GM23338 (cell line): ENCODE data around the gene JOSD2. TPM values are rescaled to one million over a fixed set of nuclear protein-coding genes. Genes with fewer than 3 reads are reported as not detected.

Experiments
- ATAC-seq: fragments of 200-7000 bp; cut with Tn5 transposase; 3 replicates; pipeline ENCODE4 v1.9.1; 2020
- DNase-seq: peaks from one replicate; pipeline ENCODE4 v3.0.0-alpha.2; 2015; ENCODE audit warnings: low spot score
- H2AFZ ChIP-seq: fragments of 200-600 bp; sonication (generic); 2 replicates; pipeline ENCODE4 v1.8.0; 2016; ENCODE audit warnings: antibody characterized with exemption, mild to moderate bottlenecking, moderate library complexity
- H3F3A ChIP-seq: fragments of 200-600 bp; sonication (generic); replicated peaks from 2 replicates; pipeline ENCODE4 v1.8.0; 2017; ENCODE audit warnings: antibody characterized with exemption, mixed run types, low read depth
- H3K27ac ChIP-seq: fragments of 200-600 bp; sonication (generic); 2 replicates; pipeline ENCODE4 v1.6.1; 2016; ENCODE audit warnings: low read depth
- H3K27me3 ChIP-seq: fragments of 200-600 bp; sonication (generic); 2 replicates; pipeline ENCODE4 v1.8.0; 2016; ENCODE audit warnings: mild to moderate bottlenecking, mixed run types, moderate library complexity; ENCODE audit not compliant: insufficient read depth
- H3K36me3 ChIP-seq: fragments of 200-600 bp; sonication (generic); 2 replicates; pipeline ENCODE4 v1.8.0; 2016; ENCODE audit warnings: mild to moderate bottlenecking; ENCODE audit not compliant: insufficient read depth
- H3K4me1 ChIP-seq: fragments of 200-600 bp; sonication (generic); 2 replicates; pipeline ENCODE4 v1.8.0; 2016; ENCODE audit warnings: mild to moderate bottlenecking, moderate library complexity; ENCODE audit not compliant: insufficient read depth
- H3K4me2 ChIP-seq: fragments of 200-600 bp; sonication (generic); 2 replicates; pipeline ENCODE4 v1.7.1; 2017; ENCODE audit warnings: mixed run types
- H3K4me3 ChIP-seq: fragments of 200-600 bp; sonication (generic); 2 replicates; pipeline ENCODE4 v1.6.1; 2016; ENCODE audit warnings: mixed run types
- H3K79me2 ChIP-seq: fragments of 200-600 bp; sonication (generic); replicated peaks from 2 replicates; pipeline ENCODE4 v1.8.0; 2017; ENCODE audit warnings: mild to moderate bottlenecking; ENCODE audit not compliant: insufficient read depth
- H3K9me2 ChIP-seq: fragments of 200-600 bp; sonication (generic); 2 replicates; pipeline ENCODE4 v1.8.0; 2017; ENCODE audit not compliant: insufficient read depth
- H4K20me1 ChIP-seq: fragments of 200-600 bp; sonication (generic); replicated peaks from 2 replicates; pipeline ENCODE4 v1.8.0; 2017; ENCODE audit warnings: mild to moderate bottlenecking; ENCODE audit not compliant: insufficient read depth
- H3K27ac Mint-ChIP-seq: 2 replicates; pipeline ENCODE4 v1.8.0; 2020; ENCODE audit warnings: inconsistent platforms, mild to moderate bottlenecking, moderate library complexity, mixed read lengths
- H3K27me3 Mint-ChIP-seq: 3 replicates; pipeline ENCODE4 v1.8.0; 2022; ENCODE audit warnings: low read depth, mild to moderate bottlenecking, moderate library complexity, mixed read lengths, inconsistent platforms; ENCODE audit not compliant: insufficient read depth, poor library complexity
- H3K36me3 Mint-ChIP-seq: 3 replicates; pipeline ENCODE4 v1.8.0; 2021; ENCODE audit warnings: low read depth, mild to moderate bottlenecking, inconsistent platforms, moderate library complexity, mixed read lengths
- H3K4me1 Mint-ChIP-seq: 3 replicates; pipeline ENCODE4 v1.8.0; 2020; ENCODE audit warnings: mild to moderate bottlenecking, inconsistent platforms, mixed read lengths
- H3K4me3 Mint-ChIP-seq: 3 replicates; pipeline ENCODE4 v1.8.0; 2021; ENCODE audit warnings: moderate library complexity, mild to moderate bottlenecking, inconsistent platforms, mixed read lengths
- H3K9me3 Mint-ChIP-seq: 3 replicates; pipeline ENCODE4 v1.8.0; 2020; ENCODE audit warnings: moderate library complexity, mild to moderate bottlenecking, inconsistent platforms, mixed read lengths
- CREB1 ChIP-seq: fragments of 250-450 bp; sonication (Bioruptor Pico); IDR thresholded peaks from 2 replicates; pipeline ENCODE4 v1.5.0; 2020; ENCODE audit warnings: low read depth, mild to moderate bottlenecking, moderate library complexity
- NANOG ChIP-seq: IDR thresholded peaks from 2 replicates; pipeline ENCODE4 v1.6.1; 2016; ENCODE audit warnings: antibody characterized with exemption, borderline replicate concordance
- STAT1 ChIP-seq: IDR thresholded peaks from one replicate; pipeline ENCODE4 v1.6.1; 2016; ENCODE audit warnings: antibody characterized with exemption; ENCODE audit not compliant: unreplicated experiment
- ZNF331 ChIP-seq: fragments of 250-450 bp; sonication (Bioruptor Pico); IDR thresholded peaks from 2 replicates; pipeline ENCODE4 v1.5.0; 2020; ENCODE audit warnings: low read depth, mild to moderate bottlenecking, moderate library complexity
- polyA plus RNA-seq: library from polyadenylated mRNA; unstranded; fragments of >200 nt; fragmentation: Nextera tagmentation; extraction: Ambion mirVana; gene quantifications from 2 replicates; pipeline ENCODE4 v1.2.1, GENCODE V29; 2016
- total RNA-seq: library from RNA; depleted of rRNA; stranded (reverse); fragments of >200 nt; shearing (Covaris generic); gene quantifications from 2 replicates; pipeline ENCODE4 v1.2.3, GENCODE V29; 2014
- TF ChIP-seq, protein P1 (sequence below): IDR thresholded peaks from one replicate; pipeline ENCODE4 v1.6.1; 2018; ENCODE audit warnings: antibody characterized with exemption; ENCODE audit not compliant: unreplicated experiment
- TF ChIP-seq, protein P2 (sequence below), 2 experiments: fragments of 200-600 bp in 1 of 2; sonication (generic) in 1 of 2; conservative IDR thresholded peaks; 2 replicates each; pipeline versions ENCODE4 v1.5.1 to v1.6.1; 2016 to 2017; ENCODE audit warnings: antibody characterized with exemption in 2 of 2, low read depth in 2 of 2, mild to moderate bottlenecking in 2 of 2, moderate library complexity in 1 of 2
- TF ChIP-seq, protein P3 (sequence below): IDR thresholded peaks from 2 replicates; pipeline ENCODE4 v1.6.1; 2016; ENCODE audit warnings: antibody characterized with exemption

Gene JOSD2
- total and polyA plus RNA-seq, 2 experiments from 2014 or later: 3.3 to 5.8 TPM

DNA sequence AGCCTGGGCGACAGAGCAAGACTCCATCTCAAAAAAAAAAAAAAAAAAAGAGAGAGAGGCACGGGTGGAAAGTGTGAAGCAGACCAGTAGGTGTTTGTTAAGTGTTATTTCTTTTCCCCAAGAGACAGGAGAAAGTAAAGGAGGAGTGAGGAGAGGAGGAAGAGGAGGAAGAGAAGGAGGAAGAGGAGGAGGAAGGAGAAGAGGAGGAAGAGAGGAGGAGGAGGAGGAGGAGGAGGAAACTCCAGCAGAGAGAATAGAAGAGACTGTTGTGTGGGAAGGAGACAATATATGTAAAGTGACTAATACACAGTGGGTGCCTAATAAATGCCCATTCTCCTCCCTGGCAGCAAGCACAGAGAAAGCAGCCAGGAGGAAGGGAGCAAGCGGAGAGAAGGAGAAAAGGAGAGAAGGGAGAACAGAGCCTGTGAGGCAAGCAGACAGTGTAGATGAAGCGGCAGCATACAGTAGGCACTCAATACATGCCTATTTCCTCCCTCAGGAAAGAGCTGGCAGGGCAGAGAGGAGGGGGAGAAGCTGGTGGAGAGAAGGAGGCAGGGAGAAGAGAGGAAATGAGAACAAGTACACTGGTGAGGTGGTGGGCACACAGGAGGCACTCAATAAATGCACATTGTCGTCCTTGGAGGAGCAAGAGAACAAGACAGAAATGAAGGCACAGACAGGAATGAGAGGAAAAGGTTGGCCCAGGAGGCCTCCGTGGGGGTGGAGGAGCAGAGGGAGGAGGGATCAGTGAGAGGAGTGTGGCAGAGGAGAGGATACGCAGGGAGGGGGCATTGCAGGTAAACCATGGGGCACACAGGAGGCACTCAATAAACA lies 16.6 kb downstream of the JOSD2 start (continued):
- TF ChIP-seq, protein P1, sequence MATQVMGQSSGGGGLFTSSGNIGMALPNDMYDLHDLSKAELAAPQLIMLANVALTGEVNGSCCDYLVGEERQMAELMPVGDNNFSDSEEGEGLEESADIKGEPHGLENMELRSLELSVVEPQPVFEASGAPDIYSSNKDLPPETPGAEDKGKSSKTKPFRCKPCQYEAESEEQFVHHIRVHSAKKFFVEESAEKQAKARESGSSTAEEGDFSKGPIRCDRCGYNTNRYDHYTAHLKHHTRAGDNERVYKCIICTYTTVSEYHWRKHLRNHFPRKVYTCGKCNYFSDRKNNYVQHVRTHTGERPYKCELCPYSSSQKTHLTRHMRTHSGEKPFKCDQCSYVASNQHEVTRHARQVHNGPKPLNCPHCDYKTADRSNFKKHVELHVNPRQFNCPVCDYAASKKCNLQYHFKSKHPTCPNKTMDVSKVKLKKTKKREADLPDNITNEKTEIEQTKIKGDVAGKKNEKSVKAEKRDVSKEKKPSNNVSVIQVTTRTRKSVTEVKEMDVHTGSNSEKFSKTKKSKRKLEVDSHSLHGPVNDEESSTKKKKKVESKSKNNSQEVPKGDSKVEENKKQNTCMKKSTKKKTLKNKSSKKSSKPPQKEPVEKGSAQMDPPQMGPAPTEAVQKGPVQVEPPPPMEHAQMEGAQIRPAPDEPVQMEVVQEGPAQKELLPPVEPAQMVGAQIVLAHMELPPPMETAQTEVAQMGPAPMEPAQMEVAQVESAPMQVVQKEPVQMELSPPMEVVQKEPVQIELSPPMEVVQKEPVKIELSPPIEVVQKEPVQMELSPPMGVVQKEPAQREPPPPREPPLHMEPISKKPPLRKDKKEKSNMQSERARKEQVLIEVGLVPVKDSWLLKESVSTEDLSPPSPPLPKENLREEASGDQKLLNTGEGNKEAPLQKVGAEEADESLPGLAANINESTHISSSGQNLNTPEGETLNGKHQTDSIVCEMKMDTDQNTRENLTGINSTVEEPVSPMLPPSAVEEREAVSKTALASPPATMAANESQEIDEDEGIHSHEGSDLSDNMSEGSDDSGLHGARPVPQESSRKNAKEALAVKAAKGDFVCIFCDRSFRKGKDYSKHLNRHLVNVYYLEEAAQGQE: no peak
- TF ChIP-seq, protein P2, sequence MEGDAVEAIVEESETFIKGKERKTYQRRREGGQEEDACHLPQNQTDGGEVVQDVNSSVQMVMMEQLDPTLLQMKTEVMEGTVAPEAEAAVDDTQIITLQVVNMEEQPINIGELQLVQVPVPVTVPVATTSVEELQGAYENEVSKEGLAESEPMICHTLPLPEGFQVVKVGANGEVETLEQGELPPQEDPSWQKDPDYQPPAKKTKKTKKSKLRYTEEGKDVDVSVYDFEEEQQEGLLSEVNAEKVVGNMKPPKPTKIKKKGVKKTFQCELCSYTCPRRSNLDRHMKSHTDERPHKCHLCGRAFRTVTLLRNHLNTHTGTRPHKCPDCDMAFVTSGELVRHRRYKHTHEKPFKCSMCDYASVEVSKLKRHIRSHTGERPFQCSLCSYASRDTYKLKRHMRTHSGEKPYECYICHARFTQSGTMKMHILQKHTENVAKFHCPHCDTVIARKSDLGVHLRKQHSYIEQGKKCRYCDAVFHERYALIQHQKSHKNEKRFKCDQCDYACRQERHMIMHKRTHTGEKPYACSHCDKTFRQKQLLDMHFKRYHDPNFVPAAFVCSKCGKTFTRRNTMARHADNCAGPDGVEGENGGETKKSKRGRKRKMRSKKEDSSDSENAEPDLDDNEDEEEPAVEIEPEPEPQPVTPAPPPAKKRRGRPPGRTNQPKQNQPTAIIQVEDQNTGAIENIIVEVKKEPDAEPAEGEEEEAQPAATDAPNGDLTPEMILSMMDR (conservative IDR thresholded peaks at IDR 0.05; ENCODE audit: low read depth in 2 of 2): no peak

DNA sequence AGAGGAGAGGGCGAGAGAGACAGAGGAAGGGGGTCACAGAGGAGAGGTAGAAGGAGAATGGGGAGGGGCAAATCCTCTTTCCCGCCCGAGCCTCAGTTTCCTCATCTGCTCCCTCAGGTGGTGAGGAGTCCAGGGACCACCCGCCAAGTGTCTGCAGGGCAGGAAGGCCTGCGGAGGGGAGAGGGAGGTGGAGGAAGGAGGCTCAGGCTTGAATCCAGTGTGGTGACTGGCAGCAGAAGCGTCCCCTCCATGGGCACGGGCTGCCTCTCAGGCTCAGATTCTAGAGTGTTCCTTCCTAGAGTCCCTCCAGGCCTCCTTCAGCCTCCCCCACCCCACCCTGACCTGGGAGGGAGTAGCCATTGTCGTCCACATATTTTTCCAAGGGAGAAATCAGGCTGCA lies 17.8 kb downstream of the JOSD2 start:
- Histone ChIP-seq H3K36me3 (no peaks in the 10 kb centered on the region), H3K4me2 (no peak overlapping the region), H3F3A (0 out of 2 replicates have a peak, but pooled peaks cover 4% of the 10 kb centered on the region), H3K79me2 (no peaks in the 10 kb centered on the region), H3K9me2 (no peaks in the 10 kb centered on the region), H3K4me1 (peaks cover 19% of the 10 kb centered on the region; the same call in 1 of the 2 replicates), H2AFZ (no peak overlapping the region), H3K27me3 (peaks cover 97% of the 10 kb centered on the region), H3K4me3 (no peak overlapping the region), H3K27ac (no peak overlapping the region), H4K20me1 (no peaks in the 10 kb centered on the region)
- Mint-ChIP-seq H3K36me3 (peaks cover 50% of the 10 kb centered on the region), H3K4me3 (no peak overlapping the region), H3K4me1 (no peaks in the 10 kb centered on the region; the same call in 2 of the 3 replicates), H3K27ac (no peak overlapping the region), H3K9me3 (peaks cover 83% of the 10 kb centered on the region; the same call in 2 of the 3 replicates), H3K27me3 (peaks cover 10% of the 10 kb centered on the region)
- ATAC-seq: no peak
- DNase-seq: no peak
- TF ChIP-seq NANOG: no peak
- no peak for TF ChIP-seq CREB1 (CRISPR knock-in tag)
- TF ChIP-seq ZNF331 (CRISPR knock-in tag): no peak
- TF ChIP-seq, protein P3, sequence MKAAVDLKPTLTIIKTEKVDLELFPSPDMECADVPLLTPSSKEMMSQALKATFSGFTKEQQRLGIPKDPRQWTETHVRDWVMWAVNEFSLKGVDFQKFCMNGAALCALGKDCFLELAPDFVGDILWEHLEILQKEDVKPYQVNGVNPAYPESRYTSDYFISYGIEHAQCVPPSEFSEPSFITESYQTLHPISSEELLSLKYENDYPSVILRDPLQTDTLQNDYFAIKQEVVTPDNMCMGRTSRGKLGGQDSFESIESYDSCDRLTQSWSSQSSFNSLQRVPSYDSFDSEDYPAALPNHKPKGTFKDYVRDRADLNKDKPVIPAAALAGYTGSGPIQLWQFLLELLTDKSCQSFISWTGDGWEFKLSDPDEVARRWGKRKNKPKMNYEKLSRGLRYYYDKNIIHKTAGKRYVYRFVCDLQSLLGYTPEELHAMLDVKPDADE: no peak
- TF ChIP-seq STAT1: no peak
- TF ChIP-seq, protein P1: no peak
